HG03025 (cell line): ENCODE data around the gene ARHGAP8.

ENCODE experiments used
- ATAC-seq: cut with Tn5 transposase; IDR thresholded peaks from one replicate; pipeline ENCODE4 v1.9.1; 2021; ENCODE audit warnings: mild to moderate bottlenecking, moderate library complexity; ENCODE audit not compliant: unreplicated experiment, low FRiP score

The ARHGAP8 gene

DNA sequence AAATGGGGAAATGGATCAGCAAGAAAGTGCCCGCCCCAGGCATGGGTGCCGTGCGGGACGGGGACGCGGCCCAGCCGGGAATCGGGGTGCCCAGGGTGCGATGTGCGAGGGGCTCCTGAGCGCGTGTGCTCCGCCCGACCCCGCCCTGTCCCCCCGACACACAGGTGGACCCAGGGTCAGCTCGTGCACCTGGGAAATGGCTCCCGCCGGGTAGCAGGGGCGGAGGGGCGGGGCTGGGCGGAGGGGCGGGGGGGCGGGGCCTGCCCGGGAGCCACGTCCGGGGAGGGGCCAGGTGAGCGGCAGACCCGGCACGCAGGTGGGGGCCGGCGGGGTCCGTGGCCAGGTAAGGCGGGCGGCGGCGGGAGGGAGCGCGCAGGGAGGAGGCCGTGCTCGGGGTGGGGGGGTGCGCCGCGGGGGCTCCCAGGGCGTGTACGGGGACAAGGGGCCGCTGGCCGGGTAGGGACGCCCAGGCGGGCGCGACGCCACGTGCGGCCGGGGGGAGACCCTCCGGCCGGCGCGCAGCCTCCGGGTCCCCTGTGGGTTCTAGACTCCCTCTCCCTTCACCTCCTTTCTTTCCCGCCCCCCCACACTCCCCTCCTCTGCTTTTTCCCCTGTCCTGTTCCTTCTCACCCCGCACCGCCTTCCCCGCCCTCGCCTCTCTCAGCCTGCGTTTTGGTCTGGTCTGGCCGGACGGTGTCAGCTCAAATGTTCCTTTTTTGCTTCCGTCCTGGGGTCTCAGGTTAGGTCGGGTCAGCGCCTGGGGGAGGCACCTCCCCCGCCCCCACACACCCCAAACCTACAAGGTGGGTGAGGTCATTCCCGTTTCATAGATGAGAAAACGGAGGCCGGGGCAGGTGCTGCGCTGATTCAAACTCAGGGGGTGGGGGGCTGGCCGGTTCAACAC, at the start of gene ARHGAP8:
Gene ARHGAP8, plus strand, starts transcription at position 291 of the 904 bp plus-strand sequence. CDS start 33,953 bp downstream, outside the sequence.
- ATAC-seq, result no peak

GRCh38 chr22:44703255-44703870, 49.0 kb upstream of the ARHGAP8 start:
- ATAC-seq, result no peak

DNA sequence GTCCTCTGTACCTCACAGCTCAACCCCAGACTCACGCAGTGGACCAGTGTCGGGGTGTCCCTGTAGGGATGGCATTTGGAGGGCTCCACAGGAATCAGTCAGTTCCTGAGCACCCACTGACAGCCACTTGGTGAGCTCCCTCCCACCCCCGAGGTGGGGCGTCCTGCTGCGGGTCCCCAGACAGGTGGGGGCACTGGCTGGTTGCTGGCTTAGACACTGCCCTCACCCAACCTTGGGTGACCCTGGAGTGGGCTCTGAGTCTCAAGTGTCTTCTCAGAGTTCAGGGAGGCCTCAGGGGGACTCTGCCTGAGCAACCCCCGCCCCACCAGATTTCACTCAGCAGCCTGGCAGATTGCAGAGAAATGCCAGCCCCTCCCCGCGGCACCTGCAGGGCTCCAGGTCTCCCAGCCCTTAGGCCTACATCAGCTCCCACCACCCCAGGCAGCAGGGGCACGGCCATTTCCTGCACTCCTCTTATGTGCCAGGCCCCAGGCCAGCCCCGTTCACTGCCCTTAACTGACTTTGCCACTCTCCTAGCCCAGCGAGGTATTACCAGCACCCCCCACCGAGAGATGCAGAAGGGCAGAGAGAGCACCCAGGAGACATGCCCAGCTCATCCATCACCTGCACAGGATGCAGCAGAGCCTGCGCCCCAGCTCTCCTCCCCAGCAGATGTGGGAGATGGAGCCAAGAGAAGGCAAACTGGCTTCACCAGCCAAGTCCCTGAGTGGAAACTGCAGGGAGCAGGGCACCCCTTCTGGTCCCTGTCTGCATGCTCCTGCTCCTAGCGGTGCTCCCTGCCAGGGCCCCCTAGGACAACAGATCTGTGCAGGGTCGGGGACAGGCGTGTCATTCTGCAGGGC, 48.0 kb upstream of the ARHGAP8 start:
- ATAC-seq, result no peak

DNA sequence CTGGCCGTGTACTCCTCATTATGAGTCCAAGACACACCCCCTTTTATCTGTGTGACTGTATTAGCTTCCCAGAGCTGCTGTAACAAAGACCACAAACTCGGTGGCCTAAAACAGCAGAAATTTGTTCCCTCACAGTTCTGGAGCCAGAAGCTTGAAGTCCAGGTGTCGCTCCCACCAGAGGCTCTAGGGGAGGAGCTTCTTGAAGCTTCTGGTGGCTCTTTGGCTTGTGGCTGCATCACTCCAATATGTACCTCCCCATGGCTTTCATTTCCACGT, 47.4 kb upstream of the ARHGAP8 start:
- ATAC-seq, result no peak

DNA sequence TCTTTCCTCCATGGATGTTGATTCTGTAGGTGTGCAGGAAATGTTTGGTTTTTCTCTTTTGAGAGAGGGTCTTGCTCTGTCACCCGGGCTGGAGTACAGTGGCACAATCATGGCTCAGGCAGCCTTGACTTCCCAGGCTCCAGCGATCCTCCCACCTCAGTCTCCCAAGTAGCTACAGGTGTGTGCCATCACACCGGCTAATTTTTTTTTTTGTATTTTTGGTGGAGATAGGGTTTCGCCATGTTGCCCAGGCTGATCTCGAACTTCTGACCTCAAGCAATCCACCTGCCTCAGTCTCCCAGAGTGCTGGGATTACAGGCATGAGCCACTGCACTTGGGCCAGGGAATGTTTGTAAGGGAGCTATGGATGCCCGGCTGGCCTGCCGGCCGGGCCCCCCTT, 45.9 kb upstream of the ARHGAP8 start:
- ATAC-seq, result no peak

DNA sequence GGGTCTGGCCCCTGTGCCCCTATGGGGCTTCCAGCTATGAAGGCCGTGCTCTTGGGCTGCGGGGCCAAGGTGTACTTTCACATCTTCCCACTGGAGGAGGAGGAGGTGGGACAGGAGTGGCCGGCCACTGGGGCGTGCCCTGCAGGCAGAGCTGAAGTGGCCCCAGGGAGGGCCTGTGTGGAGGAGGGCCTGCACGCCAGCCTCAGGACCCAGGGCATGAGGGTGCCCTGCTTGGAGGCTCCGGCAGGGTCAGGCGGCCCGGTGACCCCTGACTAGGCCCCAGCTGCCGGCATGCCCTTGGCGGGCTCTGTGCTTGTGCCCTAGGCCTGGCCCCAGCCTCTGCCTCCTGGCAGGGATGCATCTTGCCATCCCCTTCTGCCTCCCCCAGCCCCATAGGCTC, 45.2 kb upstream of the ARHGAP8 start:
- no peak for ATAC-seq

- ATAC-seq, result no peak
These were observed 44.6 kb upstream of the ARHGAP8 start for GRCh38 chr22:44707752-44708151.

DNA sequence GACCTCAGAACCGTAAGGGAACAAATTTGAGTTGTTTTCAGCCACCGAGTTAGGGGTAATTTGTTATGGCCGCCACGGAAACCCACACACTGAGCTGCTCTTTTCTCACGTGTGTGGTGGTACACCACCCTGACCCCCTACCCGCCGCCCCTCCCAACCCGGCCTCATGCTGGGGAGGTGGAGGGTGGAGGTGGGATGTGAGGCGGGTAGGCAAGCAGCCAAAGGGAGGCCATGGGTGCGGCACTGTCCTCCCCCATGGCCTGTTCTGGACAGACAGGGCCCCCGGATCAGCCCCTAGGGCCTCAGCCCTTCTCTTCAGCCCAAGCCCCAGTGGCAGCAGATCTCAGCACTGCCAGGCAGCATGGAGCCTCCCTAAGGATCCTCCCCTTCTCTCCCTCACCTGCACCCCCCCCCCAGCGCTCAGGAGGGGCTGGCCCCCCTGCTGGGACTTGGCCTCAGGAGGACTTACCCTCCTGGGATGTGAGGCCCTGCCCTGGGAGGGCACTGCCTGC, 42.4 kb upstream of the ARHGAP8 start:
- no peak for ATAC-seq

DNA sequence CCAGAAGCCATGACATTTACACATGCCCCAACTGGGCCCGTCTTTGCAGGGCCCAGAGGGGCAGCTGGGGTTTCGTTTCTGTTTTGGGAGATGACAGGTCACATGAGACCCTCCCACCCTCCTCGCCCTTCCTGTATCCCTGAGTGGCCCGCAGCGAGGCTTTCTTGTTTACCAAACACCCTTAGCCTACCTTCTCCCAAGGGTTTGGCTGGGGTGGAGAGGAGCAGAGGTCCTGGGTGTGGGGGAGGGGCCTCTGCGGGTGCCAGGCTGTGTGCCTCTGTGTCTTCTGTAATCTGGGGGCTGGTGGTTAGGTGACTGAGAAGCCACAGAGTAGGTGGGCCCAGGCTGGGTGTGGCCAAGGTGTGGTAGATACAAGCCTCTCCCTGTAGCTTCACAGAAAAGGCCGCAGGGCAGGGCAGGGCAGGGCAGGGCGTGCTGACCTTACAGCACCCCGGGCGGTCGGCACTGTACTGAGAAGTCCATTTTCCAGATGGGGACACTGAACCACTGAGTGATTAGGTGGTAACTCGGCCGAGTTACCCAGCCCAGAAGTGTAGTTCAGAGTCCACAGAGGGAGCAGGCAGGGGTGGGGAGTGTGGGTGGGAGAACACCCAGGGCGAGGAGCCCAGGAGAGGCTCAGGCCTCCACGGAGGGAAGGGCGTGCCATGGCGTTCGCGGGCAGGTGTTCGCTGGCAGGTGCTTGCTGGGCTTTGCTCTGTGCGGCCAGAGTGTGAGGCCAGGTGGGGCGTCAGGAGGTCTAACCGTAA, 41.7 kb upstream of the ARHGAP8 start:
- no peak for ATAC-seq

DNA sequence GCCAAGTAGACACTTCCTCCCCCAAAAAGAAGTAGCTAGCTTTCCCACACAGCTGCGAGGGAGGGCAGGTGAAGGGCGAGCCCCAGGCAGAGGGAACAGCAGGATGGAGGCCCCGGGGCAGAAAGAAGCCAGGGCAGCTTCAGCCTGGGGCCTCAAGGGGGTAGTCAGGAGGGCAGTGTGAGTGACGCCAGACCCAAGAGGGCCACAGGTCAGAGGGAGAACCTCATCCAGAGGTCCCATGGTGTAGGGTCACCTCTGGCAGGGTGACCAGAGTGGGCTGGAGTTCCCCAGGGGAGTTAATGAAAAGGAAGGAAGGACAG, 41.2 kb upstream of the ARHGAP8 start:
- ATAC-seq, result no peak

- ATAC-seq, result no peak
These were observed 40.5 kb upstream of the ARHGAP8 start for GRCh38 chr22:44711690-44712555.

DNA sequence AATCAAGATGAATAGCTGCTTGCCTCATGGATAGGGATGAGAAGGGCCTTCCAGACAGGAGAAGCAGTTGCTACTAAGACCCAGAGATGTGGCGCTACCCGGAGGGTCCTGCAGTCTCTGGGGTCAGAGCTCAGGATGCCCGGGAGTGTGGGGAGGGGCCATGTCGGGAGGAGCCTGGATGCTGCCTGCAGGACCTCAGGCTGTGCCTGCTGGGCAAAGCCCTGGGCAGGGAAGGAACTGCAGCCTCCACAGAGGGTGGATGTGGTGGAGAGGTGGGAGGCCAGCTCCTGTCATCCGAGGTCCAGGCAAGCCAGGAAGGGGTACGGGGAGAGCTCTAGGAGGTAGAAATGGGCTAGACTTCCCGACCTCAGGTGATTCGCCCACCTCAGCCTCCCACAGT, 39.4 kb upstream of the ARHGAP8 start:
- no peak for ATAC-seq

DNA sequence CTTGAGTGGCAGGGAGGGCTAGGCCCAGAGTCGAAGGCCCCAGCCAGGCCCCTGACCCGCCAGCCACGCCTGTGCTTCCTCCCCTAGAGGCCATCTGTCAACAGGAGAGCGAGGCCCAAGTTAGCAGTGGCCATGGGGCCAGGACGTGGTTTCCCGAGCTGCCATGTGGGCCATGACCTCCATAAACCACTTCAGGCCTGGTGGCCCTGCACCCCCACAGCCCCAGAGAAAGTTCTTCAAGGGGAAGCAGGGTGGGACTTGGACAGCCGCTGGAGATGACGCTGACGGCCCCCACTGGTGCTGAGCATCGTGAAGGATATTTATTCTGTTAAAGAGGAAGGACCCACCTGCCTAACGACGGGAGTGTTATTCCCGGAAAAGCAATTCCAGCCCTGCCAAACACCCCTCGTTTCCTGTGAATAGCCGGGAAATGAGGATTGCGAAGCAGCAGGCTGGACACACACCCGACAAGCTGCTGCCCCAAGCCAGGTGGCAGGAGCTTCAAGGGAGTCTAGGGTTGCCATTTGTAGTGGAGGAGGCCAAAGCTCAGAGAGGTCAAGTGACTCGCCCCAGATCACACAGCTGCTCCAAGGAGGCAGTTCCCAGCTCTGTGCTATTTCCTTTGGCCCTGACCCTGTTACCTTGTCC, 37.5 kb upstream of the ARHGAP8 start:
- ATAC-seq, result no peak

DNA sequence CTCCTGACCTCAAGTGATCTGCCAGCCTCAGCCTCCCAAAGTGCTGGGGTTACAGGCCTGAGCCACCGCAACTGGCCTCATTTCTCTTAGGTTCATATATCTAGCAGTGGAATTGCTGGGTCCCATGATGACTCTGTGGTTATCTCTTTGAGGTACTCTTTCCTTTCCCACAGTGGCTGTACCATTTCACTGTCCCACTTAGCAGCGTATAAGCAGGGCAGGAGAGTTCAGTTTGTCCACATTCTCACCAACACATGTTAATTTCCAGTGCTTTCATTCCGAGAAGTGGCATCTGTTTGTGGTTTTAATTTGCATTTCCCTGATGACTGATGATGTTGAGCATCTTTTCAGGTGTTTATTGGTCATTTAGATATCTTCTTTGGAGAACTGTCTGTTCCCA, 34.0 kb upstream of the ARHGAP8 start:
- no peak for ATAC-seq

- ATAC-seq, result no peak
These were observed 32.6 kb upstream of the ARHGAP8 start for GRCh38 chr22:44719586-44720368.

GRCh38 chr22:44721213-44721612, 31.2 kb upstream of the ARHGAP8 start:
- ATAC-seq, result no peak

DNA sequence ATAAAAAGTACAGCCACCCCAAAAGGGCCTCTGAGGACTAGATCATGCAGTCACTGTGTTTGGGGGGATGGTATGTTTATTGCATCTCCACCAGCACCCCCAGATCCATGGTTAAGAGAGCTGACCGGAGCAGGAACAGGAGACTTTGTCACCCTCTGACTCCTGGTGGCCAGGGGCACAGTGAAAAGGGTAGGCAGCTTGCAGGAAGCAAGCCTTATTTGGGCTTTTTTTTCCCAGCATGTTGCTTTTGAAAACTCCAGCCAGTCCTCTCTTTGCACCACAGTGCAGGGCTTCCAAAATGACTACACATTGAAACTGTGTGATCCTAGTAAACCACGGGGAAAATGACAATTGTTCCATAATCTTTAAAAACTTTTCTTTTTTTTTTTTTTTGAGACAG, 29.8 kb upstream of the ARHGAP8 start:
- ATAC-seq, result no peak

- ATAC-seq, result no peak
These were observed 28.6 kb upstream of the ARHGAP8 start for GRCh38 chr22:44723801-44724200.
